Muscle layer of duodenum (tissue), 2 donors: ENCODE results near the gene GRID2.

Source experiments
- H3K27ac ChIP-seq: one replicate; pipeline ENCODE4 v1.7.0; 2013; ENCODE audit warnings: mild to moderate bottlenecking, low read length
- H3K27me3 ChIP-seq: one replicate; pipeline ENCODE4 v1.7.0; 2013; ENCODE audit warnings: low read depth, mild to moderate bottlenecking, control low read depth, low read length
- H3K36me3 ChIP-seq, 2 donors: one replicate each; pipeline ENCODE4 v1.7.0; 2013; ENCODE audit warnings: low read length in 2 of 2, control low read depth in 1 of 2, mild to moderate bottlenecking in 1 of 2; ENCODE audit not compliant: insufficient read depth in 2 of 2, control insufficient read depth in 1 of 2
- H3K4me1 ChIP-seq, 2 donors: one replicate each; pipeline ENCODE4 v1.7.0; 2013; ENCODE audit warnings: low read length in 2 of 2, mild to moderate bottlenecking in 2 of 2, control low read depth in 1 of 2, moderate library complexity in 1 of 2; ENCODE audit not compliant: insufficient read depth in 2 of 2, control insufficient read depth in 1 of 2
- H3K4me3 ChIP-seq, 2 donors: one replicate each; pipeline ENCODE4 v1.7.0; 2013; ENCODE audit warnings: low read length in 2 of 2, low read depth in 1 of 2, mild to moderate bottlenecking in 1 of 2
- H3K9me3 ChIP-seq, 2 donors: one replicate each; pipeline ENCODE4 v1.7.0; 2013; ENCODE audit warnings: low read length in 2 of 2, control low read depth in 1 of 2, mild to moderate bottlenecking in 1 of 2; ENCODE audit not compliant: control insufficient read depth in 1 of 2
- donor health status: healthy.

The GRID2 gene

GRCh38 chr4:92488496-92488895 is 184.7 kb downstream of the GRID2 start:
- Histone ChIP-seq H3K27ac (no peak overlapping the region), H3K36me3 (no peaks in the 10 kb centered on the region), H3K9me3 (no peaks in the 10 kb centered on the region), H3K4me1 (no peaks in the 10 kb centered on the region), H3K4me3 (no peak overlapping the region), H3K27me3 (no peaks in the 10 kb centered on the region)

- Histone ChIP-seq H3K9me3 (no peaks in the 10 kb centered on the region), H3K4me3 (no peak overlapping the region), H3K27me3 (no peaks in the 10 kb centered on the region), H3K27ac (no peak overlapping the region), H3K4me1 (no peaks in the 10 kb centered on the region), H3K36me3 (no peaks in the 10 kb centered on the region)
These were observed 193.4 kb downstream of the GRID2 start for GRCh38 chr4:92497141-92497540.

GRCh38 chr4:92501456-92501855 is 197.7 kb downstream of the GRID2 start:
- Histone ChIP-seq H3K27me3 (no peaks in the 10 kb centered on the region), H3K36me3 (no peaks in the 10 kb centered on the region), H3K9me3 (no peaks in the 10 kb centered on the region), H3K27ac (no peak overlapping the region), H3K4me1 (no peaks in the 10 kb centered on the region), H3K4me3 (no peak overlapping the region)

GRCh38 chr4:92506933-92507332 is 203.2 kb downstream of the GRID2 start:
- no peaks in the 10 kb centered on the region for H3K9me3 ChIP-seq

GRCh38 chr4:92514627-92515026 is 210.9 kb downstream of the GRID2 start:
- no peak overlapping the region for H3K27ac ChIP-seq
- no peak overlapping the region for H3K4me3 ChIP-seq
- H3K36me3 ChIP-seq: no peaks in the 10 kb centered on the region
- H3K27me3 ChIP-seq: no peaks in the 10 kb centered on the region
- H3K4me1 ChIP-seq: no peaks in the 10 kb centered on the region
- no peaks in the 10 kb centered on the region for H3K9me3 ChIP-seq

More at GRCh38 chr4:92506933-92507332, 203.2 kb downstream of the GRID2 start:
- Histone ChIP-seq H3K36me3 (no peaks in the 10 kb centered on the region), H3K27me3 (no peaks in the 10 kb centered on the region), H3K4me3 (no peak overlapping the region), H3K4me1 (no peaks in the 10 kb centered on the region), H3K27ac (no peak overlapping the region)

- Histone ChIP-seq H3K27ac (no peak overlapping the region), H3K27me3 (no peaks in the 10 kb centered on the region), H3K4me3 (no peak overlapping the region), H3K9me3 (no peaks in the 10 kb centered on the region), H3K36me3 (no peaks in the 10 kb centered on the region), H3K4me1 (no peaks in the 10 kb centered on the region)
These were observed 212.7 kb downstream of the GRID2 start for GRCh38 chr4:92516450-92516849.

GRCh38 chr4:92519727-92520126 is 216.0 kb downstream of the GRID2 start:
- H3K27ac ChIP-seq: no peak overlapping the region
- H3K36me3 ChIP-seq: no peaks in the 10 kb centered on the region
- H3K4me3 ChIP-seq: no peak overlapping the region
- no peaks in the 10 kb centered on the region for H3K9me3 ChIP-seq
- H3K27me3 ChIP-seq: no peaks in the 10 kb centered on the region
- no peaks in the 10 kb centered on the region for H3K4me1 ChIP-seq

GRCh38 chr4:92520563-92520962 is 216.8 kb downstream of the GRID2 start:
- no peaks in the 10 kb centered on the region for H3K9me3 ChIP-seq
- H3K4me1 ChIP-seq: no peaks in the 10 kb centered on the region
- H3K4me3 ChIP-seq: no peak overlapping the region
- H3K27ac ChIP-seq: no peak overlapping the region
- no peaks in the 10 kb centered on the region for H3K27me3 ChIP-seq
- H3K36me3 ChIP-seq: no peaks in the 10 kb centered on the region

GRCh38 chr4:92521941-92522340 is 218.2 kb downstream of the GRID2 start:
- H3K36me3 ChIP-seq: no peaks in the 10 kb centered on the region
- no peaks in the 10 kb centered on the region for H3K4me1 ChIP-seq
- H3K27ac ChIP-seq: no peak overlapping the region
- no peaks in the 10 kb centered on the region for H3K27me3 ChIP-seq
- no peak overlapping the region for H3K4me3 ChIP-seq
- no peaks in the 10 kb centered on the region for H3K9me3 ChIP-seq

GRCh38 chr4:92522356-92522755 is 218.6 kb downstream of the GRID2 start:
- H3K4me1 ChIP-seq: no peaks in the 10 kb centered on the region
- no peaks in the 10 kb centered on the region for H3K36me3 ChIP-seq
- H3K4me3 ChIP-seq: no peak overlapping the region
- H3K27me3 ChIP-seq: no peaks in the 10 kb centered on the region
- H3K27ac ChIP-seq: no peak overlapping the region
- H3K9me3 ChIP-seq: no peaks in the 10 kb centered on the region

GRCh38 chr4:92524131-92524530 is 220.4 kb downstream of the GRID2 start:
- Histone ChIP-seq H3K4me1 (no peaks in the 10 kb centered on the region), H3K4me3 (no peak overlapping the region), H3K27me3 (no peaks in the 10 kb centered on the region), H3K27ac (no peak overlapping the region), H3K36me3 (no peaks in the 10 kb centered on the region), H3K9me3 (no peaks in the 10 kb centered on the region)

GRCh38 chr4:92528541-92528940 is 224.8 kb downstream of the GRID2 start:
- Histone ChIP-seq H3K4me3 (no peak overlapping the region), H3K36me3 (no peaks in the 10 kb centered on the region), H3K4me1 (no peaks in the 10 kb centered on the region), H3K27me3 (no peaks in the 10 kb centered on the region), H3K9me3 (no peaks in the 10 kb centered on the region), H3K27ac (no peak overlapping the region)
